Measurements from ENCODE around the gene PAX8.
"Not testable (repeated sequence)": the region's sequence is repeated elsewhere in the genome, so short reads cannot be mapped to it uniquely, and the experiment has no call there.

The PAX8 gene

GRCh38 chr2:113316085-113316484 lies 37.4 kb upstream of the PAX8 start:
- no peaks in the 10 kb centered on the region for H3K79me2 ChIP-seq (ENCODE audit: low read length)
- no peak overlapping the region for H3K27ac ChIP-seq (ENCODE audit: low read length)
- H3K4me3 ChIP-seq (ENCODE audit: low read length) = no peak overlapping the region
- H3K9me3 ChIP-seq (ENCODE audit: insufficient read depth, low read length) = no peaks in the 10 kb centered on the region
- no peaks in the 10 kb centered on the region for H4K20me1 ChIP-seq (ENCODE audit: insufficient read depth, low read length)
- H3K27me3 ChIP-seq (ENCODE audit: low read depth, low read length) = peaks cover 29% of the 10 kb centered on the region
- H3K36me3 ChIP-seq (replicated peaks; ENCODE audit: low read depth, low read length) = no peaks in the 10 kb centered on the region
- peaks cover under 1% of the 10 kb centered on the region; the same call in 1 of the 2 replicates for H3K4me1 ChIP-seq (ENCODE audit: low read length)
- no peak overlapping the region for H3K4me2 ChIP-seq (ENCODE audit: low read length)
- no peak overlapping the region for H2AFZ ChIP-seq (ENCODE audit: low read depth, low read length)
- no peak for TF ChIP-seq EZH2phosphoT487 (IDR thresholded peaks at IDR 0.05; ENCODE audit: low read depth)
- no peak overlapping the region for H3K9ac ChIP-seq (ENCODE audit: low read length)

- H4K20me1 ChIP-seq (ENCODE audit: insufficient read depth, low read length) = not testable (repeated sequence)
These were observed 35.9 kb upstream of the PAX8 start for GRCh38 chr2:113314663-113315062.

GRCh38 chr2:113314176-113314575 lies 35.5 kb upstream of the PAX8 start:
- H3K4me2 ChIP-seq (ENCODE audit: low read length); H3K4me3 ChIP-seq (ENCODE audit: low read length): not testable (repeated sequence)

More at GRCh38 chr2:113314663-113315062, 35.9 kb upstream of the PAX8 start:
- H3K4me2 ChIP-seq (ENCODE audit: low read length); H3K4me1 ChIP-seq (ENCODE audit: low read length); H3K4me3 ChIP-seq (ENCODE audit: low read length); H2AFZ ChIP-seq (ENCODE audit: low read depth, low read length); H3K27ac ChIP-seq (ENCODE audit: low read length); H3K9ac ChIP-seq (ENCODE audit: low read length); H3K36me3 ChIP-seq (replicated peaks; ENCODE audit: low read depth, low read length); H3K79me2 ChIP-seq (ENCODE audit: low read length); H3K9me3 ChIP-seq (ENCODE audit: insufficient read depth, low read length): not testable (repeated sequence)
- H3K27me3 ChIP-seq (ENCODE audit: low read depth, low read length) = peaks cover 29% of the 10 kb centered on the region

GRCh38 chr2:113311781-113312180 lies 33.1 kb upstream of the PAX8 start:
- H3K4me3 ChIP-seq (ENCODE audit: low read length); H3K4me2 ChIP-seq (ENCODE audit: low read length); H3K36me3 ChIP-seq (replicated peaks; ENCODE audit: low read depth, low read length); H3K9ac ChIP-seq (ENCODE audit: low read length); H2AFZ ChIP-seq (ENCODE audit: low read depth, low read length); H4K20me1 ChIP-seq (ENCODE audit: insufficient read depth, low read length); H3K27ac ChIP-seq (ENCODE audit: low read length); H3K79me2 ChIP-seq (ENCODE audit: low read length); H3K4me1 ChIP-seq (ENCODE audit: low read length); H3K9me3 ChIP-seq (ENCODE audit: insufficient read depth, low read length): not testable (repeated sequence)
- H3K27me3 ChIP-seq (ENCODE audit: low read depth, low read length) = peaks cover 16% of the 10 kb centered on the region; the same call in 1 of the 2 replicates

More at GRCh38 chr2:113314176-113314575, 35.5 kb upstream of the PAX8 start:
- H3K79me2 ChIP-seq (ENCODE audit: low read length); H3K9me3 ChIP-seq (ENCODE audit: insufficient read depth, low read length); H3K36me3 ChIP-seq (replicated peaks; ENCODE audit: low read depth, low read length); H4K20me1 ChIP-seq (ENCODE audit: insufficient read depth, low read length); H3K27ac ChIP-seq (ENCODE audit: low read length); H2AFZ ChIP-seq (ENCODE audit: low read depth, low read length); H3K9ac ChIP-seq (ENCODE audit: low read length); H3K4me1 ChIP-seq (ENCODE audit: low read length): not testable (repeated sequence)
- peaks cover 29% of the 10 kb centered on the region for H3K27me3 ChIP-seq (ENCODE audit: low read depth, low read length)

- not testable (repeated sequence) for H3K27ac ChIP-seq (ENCODE audit: low read length); H3K36me3 ChIP-seq (replicated peaks; ENCODE audit: low read depth, low read length); H3K4me3 ChIP-seq (ENCODE audit: low read length); H3K79me2 ChIP-seq (ENCODE audit: low read length); H3K4me1 ChIP-seq (ENCODE audit: low read length); H3K4me2 ChIP-seq (ENCODE audit: low read length); H2AFZ ChIP-seq (ENCODE audit: low read depth, low read length); H4K20me1 ChIP-seq (ENCODE audit: insufficient read depth, low read length); H3K9ac ChIP-seq (ENCODE audit: low read length); H3K9me3 ChIP-seq (ENCODE audit: insufficient read depth, low read length)
- peaks cover 10% of the 10 kb centered on the region; the same call in 1 of the 2 replicates for H3K27me3 ChIP-seq (ENCODE audit: low read depth, low read length)
These were observed 32.5 kb upstream of the PAX8 start for GRCh38 chr2:113311191-113311590.

- Histone ChIP-seq H3K9ac (ENCODE audit: low read length) (no peak overlapping the region), H2AFZ (ENCODE audit: low read depth, low read length) (no peak overlapping the region), H3K36me3 (replicated peaks; ENCODE audit: low read depth, low read length) (no peaks in the 10 kb centered on the region), H3K27me3 (ENCODE audit: low read depth, low read length) (no peaks in the 10 kb centered on the region), H3K4me3 (ENCODE audit: low read length) (no peak overlapping the region), H3K9me3 (ENCODE audit: insufficient read depth, low read length) (no peaks in the 10 kb centered on the region), H3K4me2 (ENCODE audit: low read length) (no peak overlapping the region), H4K20me1 (ENCODE audit: insufficient read depth, low read length) (no peaks in the 10 kb centered on the region), H3K79me2 (ENCODE audit: low read length) (no peaks in the 10 kb centered on the region), H3K27ac (ENCODE audit: low read length) (no peak overlapping the region), H3K4me1 (ENCODE audit: low read length) (peaks cover 4% of the 10 kb centered on the region; the same call in 1 of the 2 replicates)
- no peak for TF ChIP-seq EZH2phosphoT487 (IDR thresholded peaks at IDR 0.05; ENCODE audit: low read depth)
- TF ChIP-seq CTCF (IDR thresholded peaks at IDR 0.05; ENCODE audit: low read depth, low read length) = no peak
These were observed 31.1 kb upstream of the PAX8 start for GRCh38 chr2:113309655-113310387.

GRCh38 chr2:113308784-113309183 lies 30.1 kb upstream of the PAX8 start:
- not testable (repeated sequence) for H3K4me3 ChIP-seq (ENCODE audit: low read length); H2AFZ ChIP-seq (ENCODE audit: low read depth, low read length); H3K27me3 ChIP-seq (ENCODE audit: low read depth, low read length); H3K4me1 ChIP-seq (ENCODE audit: low read length); H4K20me1 ChIP-seq (ENCODE audit: insufficient read depth, low read length); H3K79me2 ChIP-seq (ENCODE audit: low read length); H3K27ac ChIP-seq (ENCODE audit: low read length); H3K4me2 ChIP-seq (ENCODE audit: low read length); H3K36me3 ChIP-seq (replicated peaks; ENCODE audit: low read depth, low read length); H3K9ac ChIP-seq (ENCODE audit: low read length); H3K9me3 ChIP-seq (ENCODE audit: insufficient read depth, low read length)

GRCh38 chr2:113306207-113306606 lies 27.5 kb upstream of the PAX8 start:
- H3K79me2 ChIP-seq (ENCODE audit: low read length); H3K27ac ChIP-seq (ENCODE audit: low read length); H3K4me3 ChIP-seq (ENCODE audit: low read length); H3K4me1 ChIP-seq (ENCODE audit: low read length); H3K9me3 ChIP-seq (ENCODE audit: insufficient read depth, low read length); H3K4me2 ChIP-seq (ENCODE audit: low read length); H3K27me3 ChIP-seq (ENCODE audit: low read depth, low read length); H3K36me3 ChIP-seq (replicated peaks; ENCODE audit: low read depth, low read length); H4K20me1 ChIP-seq (ENCODE audit: insufficient read depth, low read length); H3K9ac ChIP-seq (ENCODE audit: low read length); H2AFZ ChIP-seq (ENCODE audit: low read depth, low read length): not testable (repeated sequence)

GRCh38 chr2:113305749-113306148 lies 27.0 kb upstream of the PAX8 start:
- H3K4me1 ChIP-seq (ENCODE audit: low read length); H3K4me2 ChIP-seq (ENCODE audit: low read length); H2AFZ ChIP-seq (ENCODE audit: low read depth, low read length); H3K9me3 ChIP-seq (ENCODE audit: insufficient read depth, low read length); H3K9ac ChIP-seq (ENCODE audit: low read length); H3K27ac ChIP-seq (ENCODE audit: low read length); H4K20me1 ChIP-seq (ENCODE audit: insufficient read depth, low read length); H3K79me2 ChIP-seq (ENCODE audit: low read length); H3K27me3 ChIP-seq (ENCODE audit: low read depth, low read length); H3K36me3 ChIP-seq (replicated peaks; ENCODE audit: low read depth, low read length); H3K4me3 ChIP-seq (ENCODE audit: low read length): not testable (repeated sequence)
